Fibroblast of pulmonary artery (primary cell): ENCODE data around the gene SLC34A1.

ENCODE experiments used
- DNase-seq: peaks from one replicate; pipeline ENCODE4 v3.0.0-alpha.2; 2010; ENCODE audit warnings: low read depth
- H3K4me3 ChIP-seq: replicated peaks from 2 replicates; pipeline ENCODE4 v1.5.1; 2011; ENCODE audit warnings: low read depth, mild to moderate bottlenecking, control low read depth, low read length, moderate library complexity
- TF ChIP-seq, protein P1 (sequence below): IDR thresholded peaks from 2 replicates; pipeline ENCODE4 v1.5.1; 2011; ENCODE audit warnings: mild to moderate bottlenecking, control low read depth, low read length, inconsistent platforms; ENCODE audit errors: missing control alignments

SLC34A1 gene

DNA sequence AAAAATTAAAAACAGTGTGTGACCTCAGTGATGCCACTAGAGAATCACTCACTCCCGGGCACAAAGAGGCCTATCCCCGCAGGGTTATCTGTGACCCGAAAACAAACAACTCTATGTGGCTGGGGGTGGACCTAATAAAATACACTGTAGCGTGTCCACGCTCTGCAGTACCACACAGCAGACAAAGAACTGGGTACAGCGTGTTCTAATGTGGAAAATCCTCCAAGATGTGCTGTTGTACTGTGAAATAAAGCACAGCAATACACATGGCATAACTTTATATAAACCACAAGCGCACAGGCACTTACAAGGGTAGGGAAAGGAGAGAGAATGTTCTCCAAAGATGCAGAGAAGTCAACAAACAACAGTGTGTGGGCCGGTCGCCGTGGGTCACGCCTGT is 8.1 kb upstream of the SLC34A1 start:
- TF ChIP-seq, protein P1, sequence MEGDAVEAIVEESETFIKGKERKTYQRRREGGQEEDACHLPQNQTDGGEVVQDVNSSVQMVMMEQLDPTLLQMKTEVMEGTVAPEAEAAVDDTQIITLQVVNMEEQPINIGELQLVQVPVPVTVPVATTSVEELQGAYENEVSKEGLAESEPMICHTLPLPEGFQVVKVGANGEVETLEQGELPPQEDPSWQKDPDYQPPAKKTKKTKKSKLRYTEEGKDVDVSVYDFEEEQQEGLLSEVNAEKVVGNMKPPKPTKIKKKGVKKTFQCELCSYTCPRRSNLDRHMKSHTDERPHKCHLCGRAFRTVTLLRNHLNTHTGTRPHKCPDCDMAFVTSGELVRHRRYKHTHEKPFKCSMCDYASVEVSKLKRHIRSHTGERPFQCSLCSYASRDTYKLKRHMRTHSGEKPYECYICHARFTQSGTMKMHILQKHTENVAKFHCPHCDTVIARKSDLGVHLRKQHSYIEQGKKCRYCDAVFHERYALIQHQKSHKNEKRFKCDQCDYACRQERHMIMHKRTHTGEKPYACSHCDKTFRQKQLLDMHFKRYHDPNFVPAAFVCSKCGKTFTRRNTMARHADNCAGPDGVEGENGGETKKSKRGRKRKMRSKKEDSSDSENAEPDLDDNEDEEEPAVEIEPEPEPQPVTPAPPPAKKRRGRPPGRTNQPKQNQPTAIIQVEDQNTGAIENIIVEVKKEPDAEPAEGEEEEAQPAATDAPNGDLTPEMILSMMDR, result no peak
- DNase-seq, result no peak

DNA sequence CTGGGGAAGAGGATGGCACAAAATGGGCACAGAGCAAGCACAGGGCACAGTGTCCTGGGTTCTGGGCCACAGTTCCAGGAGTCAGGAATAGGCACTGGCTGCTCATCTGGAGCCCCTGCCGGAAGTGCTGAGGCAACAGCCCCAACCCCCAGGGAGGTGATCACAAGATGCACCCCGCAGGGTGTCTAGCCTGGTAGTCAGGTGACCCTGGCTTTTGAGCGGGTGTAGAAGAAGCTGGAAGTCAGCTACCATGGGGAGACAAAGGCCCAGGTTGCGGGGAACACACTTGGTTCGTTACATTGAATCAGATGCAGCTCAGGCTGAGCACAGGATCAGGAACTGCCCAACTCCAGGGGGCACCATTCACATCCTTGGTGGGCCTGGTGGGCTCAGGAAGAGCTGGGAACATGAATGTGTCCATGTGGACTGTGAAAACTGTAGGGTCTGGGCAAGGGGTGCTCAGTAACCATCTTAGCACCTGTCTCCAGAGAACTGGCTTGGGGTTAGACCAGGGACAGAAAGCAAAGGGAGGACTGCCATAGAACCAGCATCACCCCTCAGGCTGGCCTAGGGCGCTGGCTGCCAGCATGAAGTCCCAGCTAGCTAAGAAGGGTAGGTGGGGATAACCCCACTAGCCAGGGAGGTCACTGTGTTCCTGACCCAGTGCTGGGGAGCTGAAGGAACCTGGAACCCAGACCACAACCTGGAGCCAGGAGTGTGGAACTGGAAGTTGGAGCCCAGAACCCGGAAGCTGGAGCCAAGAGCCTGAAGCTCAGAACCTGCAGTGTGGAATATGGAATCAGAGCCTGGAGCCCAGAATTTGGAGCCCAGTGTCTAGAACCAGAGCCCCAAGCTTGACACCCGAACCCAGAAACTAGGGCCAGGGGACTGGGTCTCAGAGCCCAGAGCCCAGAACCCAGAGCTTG is 6.1 kb upstream of the SLC34A1 start:
- no peak for DNase-seq
- TF ChIP-seq, protein P1, result no peak
- H3K4me3 ChIP-seq, result no peak overlapping the region

More for the DNA sequence above, 8.1 kb upstream of the SLC34A1 start:
- H3K4me3 ChIP-seq, result no peak overlapping the region

DNA sequence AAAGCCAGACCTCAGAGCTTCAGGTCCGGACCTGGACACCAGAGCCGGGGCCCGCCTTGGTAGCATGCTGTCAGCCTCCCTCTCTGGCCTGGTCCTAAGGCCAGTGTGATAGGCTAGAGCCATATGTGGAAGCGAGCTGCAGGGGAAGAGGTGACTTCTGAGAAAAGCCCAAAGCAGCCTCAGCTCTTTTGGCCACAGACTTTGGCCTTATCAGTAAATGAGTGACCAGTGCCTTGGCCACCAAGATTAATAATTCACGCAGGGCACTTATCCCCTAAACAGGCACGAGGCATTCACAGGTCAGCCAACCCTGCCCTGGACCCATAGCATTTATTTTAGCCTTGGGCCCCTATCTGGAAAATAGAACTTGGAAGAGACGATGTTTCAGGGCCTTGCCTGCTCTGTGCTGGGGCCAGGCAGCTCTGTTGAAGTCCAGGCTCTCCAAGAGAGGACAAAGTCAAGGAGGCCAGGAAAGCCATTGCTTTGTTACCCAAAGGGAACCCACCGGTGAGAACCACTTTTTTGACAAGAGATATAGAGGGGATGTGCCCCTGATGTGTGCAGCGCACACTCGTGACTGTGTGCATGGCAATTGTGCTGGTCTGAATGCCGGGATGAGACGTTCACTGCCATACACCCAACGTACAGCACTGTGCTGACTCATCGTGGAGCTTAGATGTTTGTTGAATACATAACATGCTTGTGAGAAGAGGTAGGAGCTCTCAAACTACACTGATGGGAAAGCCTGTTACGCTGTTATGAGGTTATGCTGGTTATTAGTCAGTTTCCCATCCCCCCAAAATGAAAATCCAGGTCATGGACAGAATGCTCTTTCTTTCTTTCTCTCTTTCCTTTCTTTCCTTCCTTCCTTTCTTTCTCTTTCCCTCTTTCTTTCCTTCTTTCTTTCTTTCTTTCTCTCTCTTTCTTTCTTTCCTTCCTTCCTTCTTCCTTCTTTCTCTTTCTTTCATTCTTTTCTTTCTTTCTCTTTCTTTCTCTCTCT is 5.0 kb upstream of the SLC34A1 start:
- H3K4me3 ChIP-seq, result no peak overlapping the region
- peak; percentile 70 for DNase-seq
- TF ChIP-seq, protein P1, result no peak

GRCh38 chr5:177380805-177381126 is 3.5 kb upstream of the SLC34A1 start:
- TF ChIP-seq, protein P1, result no peak
- DNase-seq, result no peak
- H3K4me3 ChIP-seq, result no peak overlapping the region

- DNase-seq, result peak; percentile 49
- TF ChIP-seq, protein P1, result peak; percentile 44
- no peak overlapping the region for H3K4me3 ChIP-seq
Measured at GRCh38 chr5:177382423-177383029, 1.7 kb upstream of the SLC34A1 start.

GRCh38 chr5:177383181-177383580 is 1.1 kb upstream of the SLC34A1 start:
- TF ChIP-seq, protein P1, result no peak
- no peak overlapping the region for H3K4me3 ChIP-seq
- no peak for DNase-seq
